Kidney epithelial cell (primary cell): ENCODE data around the gene C2CD4C. TPM values are rescaled to one million over a fixed set of nuclear protein-coding genes. Genes with fewer than 3 reads are reported as not detected.

ENCODE experiments used
- DNase-seq: peaks from one replicate; pipeline ENCODE4 v3.0.0-alpha.2; 2010; ENCODE audit warnings: low read depth
- H3K27me3 ChIP-seq: 2 replicates; pipeline ENCODE4 v1.6.0; 2011; ENCODE audit warnings: low read length; ENCODE audit not compliant: control insufficient read depth, insufficient read depth
- H3K36me3 ChIP-seq: 2 replicates; pipeline ENCODE4 v1.5.1; 2011; ENCODE audit warnings: low read length; ENCODE audit not compliant: control insufficient read depth, insufficient read depth
- H3K4me3 ChIP-seq: 2 replicates; pipeline ENCODE4 v1.5.1; 2011; ENCODE audit warnings: low read depth, mild to moderate bottlenecking, control low read depth, low read length
- CTCF ChIP-seq: IDR thresholded peaks from 2 replicates; pipeline ENCODE4 v1.5.1; 2011; ENCODE audit warnings: mild to moderate bottlenecking, moderate library complexity, low read length, control low read depth, inconsistent platforms; ENCODE audit not compliant: insufficient read depth, poor library complexity, severe bottlenecking
- total RNA-seq: library from RNA; depleted of rRNA; stranded (reverse); fragments of >200 nt; gene quantifications from 2 replicates; pipeline ENCODE4 v1.2.3, GENCODE V29; 2015

The C2CD4C gene
- total RNA-seq, 1 donor from 2014 or later: not detected

GRCh38 chr19:402786-403185 lies 6.2 kb downstream of the C2CD4C start:
- H3K27me3 ChIP-seq: peaks cover 51% of the 10 kb centered on the region
- TF ChIP-seq CTCF: no peak
- no peak overlapping the region for H3K4me3 ChIP-seq
- DNase-seq: no peak
- H3K36me3 ChIP-seq: no peaks in the 10 kb centered on the region

GRCh38 chr19:401866-402511 lies 7.0 kb downstream of the C2CD4C start:
- DNase-seq: no peak
- TF ChIP-seq CTCF: no peak
- H3K4me3 ChIP-seq: no peak overlapping the region
- H3K36me3 ChIP-seq: no peaks in the 10 kb centered on the region
- H3K27me3 ChIP-seq: peaks cover 47% of the 10 kb centered on the region

DNA sequence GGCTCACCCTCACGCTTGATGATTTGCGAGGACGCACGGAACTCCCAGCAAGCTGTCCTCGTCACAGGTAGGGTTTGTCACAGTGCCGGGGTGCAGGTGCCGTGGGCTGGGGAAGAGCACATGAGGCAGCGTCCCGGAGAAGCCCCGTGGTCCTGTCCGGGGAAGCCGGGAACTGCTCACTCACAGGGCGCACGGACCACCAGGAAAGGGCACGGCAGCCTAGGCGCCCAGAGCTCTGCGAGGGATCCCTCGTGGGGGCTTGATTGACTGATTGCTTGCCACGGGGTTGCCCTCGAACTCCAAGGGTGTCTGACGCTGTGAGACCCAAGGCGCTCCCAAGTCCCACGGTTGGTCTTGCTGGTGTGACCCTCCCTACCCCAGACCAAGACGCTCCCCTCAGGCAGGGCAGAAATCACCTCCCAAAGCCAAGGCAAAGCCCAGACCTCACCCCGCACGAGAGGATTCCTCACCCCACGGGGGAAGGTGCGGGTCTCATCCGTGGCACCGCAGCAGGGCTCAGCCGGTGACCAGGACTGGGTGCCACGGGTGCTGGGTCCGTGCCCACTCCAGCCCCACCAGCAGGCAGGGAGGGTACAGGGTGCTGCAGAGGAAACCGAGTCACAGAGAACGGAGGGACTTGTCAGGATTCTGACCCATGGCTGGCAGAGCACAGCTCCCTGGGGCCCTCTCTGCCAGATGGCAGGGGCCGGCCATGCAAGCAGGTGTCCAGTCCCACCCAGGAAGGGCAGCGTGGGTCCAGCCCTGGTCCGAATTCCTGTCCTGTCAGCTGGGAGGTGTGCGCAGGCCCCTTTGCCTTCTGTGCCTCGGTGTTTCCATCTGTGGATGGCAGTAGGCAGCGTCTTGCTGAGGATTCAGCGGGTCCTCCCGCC lies 7.7 kb downstream of the C2CD4C start:
- no peak for DNase-seq
- no peak for TF ChIP-seq CTCF
- Histone ChIP-seq H3K36me3 (no peaks in the 10 kb centered on the region), H3K4me3 (no peak overlapping the region), H3K27me3 (peaks cover 39% of the 10 kb centered on the region)

DNA sequence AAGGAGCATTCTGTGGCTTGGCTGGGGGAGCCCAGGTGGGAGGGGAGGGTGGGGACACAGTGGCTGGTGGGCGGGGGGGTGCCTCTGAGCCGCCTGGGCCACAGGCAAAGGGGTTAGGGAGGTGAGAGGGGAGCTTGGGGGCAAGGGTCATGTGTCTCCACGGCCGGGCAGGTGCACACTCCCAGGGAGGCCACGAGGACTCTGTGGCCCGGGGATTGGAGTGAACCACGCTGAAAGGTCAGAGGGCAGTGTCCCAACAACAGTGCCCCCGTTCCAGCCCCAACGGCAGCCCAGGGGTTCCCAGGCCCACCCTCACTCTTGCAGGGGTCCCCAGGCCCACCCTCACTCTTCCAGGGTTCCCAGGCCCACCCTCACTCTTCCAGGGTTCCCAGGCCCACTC lies 9.6 kb downstream of the C2CD4C start:
- no peak for DNase-seq

DNA sequence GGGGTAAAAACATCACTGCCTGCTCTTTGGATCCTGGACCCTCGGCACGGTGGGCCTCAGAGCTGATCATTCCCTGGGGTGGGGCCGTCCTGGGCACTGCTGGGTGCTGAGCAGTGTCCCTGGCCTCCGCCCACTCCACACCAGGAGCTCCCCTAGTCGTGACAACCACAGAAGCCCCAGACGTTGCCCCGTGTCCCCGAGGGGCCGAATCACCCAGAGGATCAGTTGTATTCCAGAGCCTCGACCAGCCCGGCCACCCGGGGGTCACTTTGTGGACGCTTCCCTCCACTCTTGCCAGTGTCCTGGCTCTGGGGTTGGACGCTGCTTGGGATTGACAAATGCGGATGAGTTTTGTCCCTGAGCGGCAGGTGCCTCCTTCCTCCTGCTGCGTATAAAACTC lies 10.2 kb downstream of the C2CD4C start:
- TF ChIP-seq CTCF: no peak
- Histone ChIP-seq H3K36me3 (no peaks in the 10 kb centered on the region), H3K4me3 (no peak overlapping the region), H3K27me3 (peaks cover 27% of the 10 kb centered on the region)
- no peak for DNase-seq

More for the DNA sequence above, 9.6 kb downstream of the C2CD4C start:
- Histone ChIP-seq H3K36me3 (no peaks in the 10 kb centered on the region), H3K4me3 (no peak overlapping the region), H3K27me3 (peaks cover 27% of the 10 kb centered on the region)
- TF ChIP-seq CTCF: no peak
